ENCODE results near the gene CDC42SE2.

DNA sequence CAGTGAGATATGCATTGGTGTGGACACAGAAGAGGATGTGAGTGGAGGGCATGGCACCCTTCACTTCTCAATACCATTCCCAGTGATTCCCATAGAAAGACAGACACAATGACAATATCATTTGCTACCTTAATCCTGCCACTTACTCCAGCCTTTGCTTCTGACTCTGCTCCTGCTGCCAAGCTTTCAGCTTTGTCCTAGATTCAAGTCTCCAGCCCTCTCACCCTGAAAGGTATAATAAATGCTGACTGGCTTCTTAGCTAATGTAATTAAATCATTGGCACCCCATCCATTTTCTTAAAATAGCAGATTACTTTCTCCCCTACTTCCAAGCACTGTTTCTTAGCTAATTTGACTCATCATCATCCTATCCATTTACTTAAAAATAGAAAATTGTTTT is 41.1 kb upstream of the CDC42SE2 start:
- TF ChIP-seq, protein P1, sequence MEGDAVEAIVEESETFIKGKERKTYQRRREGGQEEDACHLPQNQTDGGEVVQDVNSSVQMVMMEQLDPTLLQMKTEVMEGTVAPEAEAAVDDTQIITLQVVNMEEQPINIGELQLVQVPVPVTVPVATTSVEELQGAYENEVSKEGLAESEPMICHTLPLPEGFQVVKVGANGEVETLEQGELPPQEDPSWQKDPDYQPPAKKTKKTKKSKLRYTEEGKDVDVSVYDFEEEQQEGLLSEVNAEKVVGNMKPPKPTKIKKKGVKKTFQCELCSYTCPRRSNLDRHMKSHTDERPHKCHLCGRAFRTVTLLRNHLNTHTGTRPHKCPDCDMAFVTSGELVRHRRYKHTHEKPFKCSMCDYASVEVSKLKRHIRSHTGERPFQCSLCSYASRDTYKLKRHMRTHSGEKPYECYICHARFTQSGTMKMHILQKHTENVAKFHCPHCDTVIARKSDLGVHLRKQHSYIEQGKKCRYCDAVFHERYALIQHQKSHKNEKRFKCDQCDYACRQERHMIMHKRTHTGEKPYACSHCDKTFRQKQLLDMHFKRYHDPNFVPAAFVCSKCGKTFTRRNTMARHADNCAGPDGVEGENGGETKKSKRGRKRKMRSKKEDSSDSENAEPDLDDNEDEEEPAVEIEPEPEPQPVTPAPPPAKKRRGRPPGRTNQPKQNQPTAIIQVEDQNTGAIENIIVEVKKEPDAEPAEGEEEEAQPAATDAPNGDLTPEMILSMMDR (IDR thresholded peaks at IDR 0.05) = no peak
- TF ChIP-seq EP300 (IDR thresholded peaks at IDR 0.05) (no peak), POLR2AphosphoS5 (IDR thresholded peaks at IDR 0.05) (no peak), POLR2A (IDR thresholded peaks at IDR 0.05) (no peak)
